Measurements from ENCODE around the gene KCNQ1.

The KCNQ1 gene

DNA sequence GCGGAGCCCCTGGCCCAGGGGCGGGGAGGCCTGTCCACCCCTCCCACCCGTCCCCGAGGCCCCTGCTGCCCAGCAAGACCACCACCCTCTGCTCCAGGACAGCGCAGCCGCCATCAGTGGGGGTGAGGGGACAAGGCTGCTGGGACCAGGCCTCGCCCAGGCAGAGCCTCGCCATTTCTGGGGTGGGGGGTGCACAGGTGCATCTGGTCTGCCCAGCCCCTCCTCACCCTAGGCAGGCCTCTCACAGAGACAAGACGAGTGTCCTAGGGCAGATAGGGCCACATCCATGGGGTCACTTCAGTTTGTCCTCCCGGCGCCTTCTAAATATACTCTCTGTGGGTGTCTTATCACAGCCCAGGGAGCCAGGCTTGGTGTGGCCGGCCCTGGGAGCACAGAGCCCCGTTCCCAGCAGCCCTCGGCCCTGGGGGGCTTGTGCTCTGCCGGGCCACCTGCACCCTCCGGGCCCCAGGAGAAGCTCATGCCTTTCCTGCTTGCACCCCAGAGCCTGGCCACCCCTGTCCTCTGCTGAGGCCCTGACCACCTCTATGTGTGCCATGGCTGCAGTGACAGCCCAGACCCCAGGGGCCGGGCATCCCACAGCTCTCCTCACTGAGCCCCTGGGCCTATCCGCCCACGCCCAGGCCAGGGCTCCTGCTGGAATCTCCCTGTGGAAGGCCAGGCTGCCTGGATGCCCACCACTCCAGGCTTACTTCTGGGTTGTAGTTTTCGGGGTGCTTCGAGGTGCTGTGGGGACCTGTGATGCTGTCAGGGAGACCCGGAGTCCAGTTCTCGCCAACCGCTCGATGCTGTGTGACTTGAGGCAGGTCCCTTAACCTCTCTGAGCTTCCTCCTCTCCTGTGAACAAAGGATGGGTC is 70.8 kb downstream of the KCNQ1 start:
- no peaks in the 10 kb centered on the region for H3K4me1 ChIP-seq (ENCODE audit: insufficient read depth, low read length, poor library complexity, severe bottlenecking)
- no peak overlapping the region for H3K4me2 ChIP-seq (ENCODE audit: low read depth, low read length, poor library complexity, severe bottlenecking)
- no peak overlapping the region for H3K4me3 ChIP-seq (ENCODE audit: low read length, poor library complexity, severe bottlenecking)
- TF ChIP-seq, protein P1, sequence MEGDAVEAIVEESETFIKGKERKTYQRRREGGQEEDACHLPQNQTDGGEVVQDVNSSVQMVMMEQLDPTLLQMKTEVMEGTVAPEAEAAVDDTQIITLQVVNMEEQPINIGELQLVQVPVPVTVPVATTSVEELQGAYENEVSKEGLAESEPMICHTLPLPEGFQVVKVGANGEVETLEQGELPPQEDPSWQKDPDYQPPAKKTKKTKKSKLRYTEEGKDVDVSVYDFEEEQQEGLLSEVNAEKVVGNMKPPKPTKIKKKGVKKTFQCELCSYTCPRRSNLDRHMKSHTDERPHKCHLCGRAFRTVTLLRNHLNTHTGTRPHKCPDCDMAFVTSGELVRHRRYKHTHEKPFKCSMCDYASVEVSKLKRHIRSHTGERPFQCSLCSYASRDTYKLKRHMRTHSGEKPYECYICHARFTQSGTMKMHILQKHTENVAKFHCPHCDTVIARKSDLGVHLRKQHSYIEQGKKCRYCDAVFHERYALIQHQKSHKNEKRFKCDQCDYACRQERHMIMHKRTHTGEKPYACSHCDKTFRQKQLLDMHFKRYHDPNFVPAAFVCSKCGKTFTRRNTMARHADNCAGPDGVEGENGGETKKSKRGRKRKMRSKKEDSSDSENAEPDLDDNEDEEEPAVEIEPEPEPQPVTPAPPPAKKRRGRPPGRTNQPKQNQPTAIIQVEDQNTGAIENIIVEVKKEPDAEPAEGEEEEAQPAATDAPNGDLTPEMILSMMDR (conservative IDR thresholded peaks at IDR 0.05; ENCODE audit: low read length) = no peak
- no peak for TF ChIP-seq EZH2phosphoT487 (IDR thresholded peaks at IDR 0.05; ENCODE audit: borderline replicate concordance)
- H3K9me3 ChIP-seq (ENCODE audit: insufficient read depth, low read depth, low read length) = no peaks in the 10 kb centered on the region
- H3K79me2 ChIP-seq (ENCODE audit: insufficient read depth, low read length) = no peaks in the 10 kb centered on the region
- no peaks in the 10 kb centered on the region for H3K27me3 ChIP-seq (ENCODE audit: insufficient read depth, low read length, poor library complexity, severe bottlenecking)
- H3K9me2 ChIP-seq (replicated peaks; ENCODE audit: low read depth, low read length) = no peaks in the 10 kb centered on the region
- H3K9ac ChIP-seq (ENCODE audit: low read depth, low read length, poor library complexity, severe bottlenecking) = no peak overlapping the region
- H4K20me1 ChIP-seq (ENCODE audit: insufficient read depth, low read length, poor library complexity, severe bottlenecking) = no peaks in the 10 kb centered on the region
- H2AFZ ChIP-seq (ENCODE audit: low read length) = no peak overlapping the region
- no peaks in the 10 kb centered on the region for H3K36me3 ChIP-seq (ENCODE audit: insufficient read depth, low read length)
- H3F3A ChIP-seq (ENCODE audit: low read depth) = no peaks in the 10 kb centered on the region

DNA sequence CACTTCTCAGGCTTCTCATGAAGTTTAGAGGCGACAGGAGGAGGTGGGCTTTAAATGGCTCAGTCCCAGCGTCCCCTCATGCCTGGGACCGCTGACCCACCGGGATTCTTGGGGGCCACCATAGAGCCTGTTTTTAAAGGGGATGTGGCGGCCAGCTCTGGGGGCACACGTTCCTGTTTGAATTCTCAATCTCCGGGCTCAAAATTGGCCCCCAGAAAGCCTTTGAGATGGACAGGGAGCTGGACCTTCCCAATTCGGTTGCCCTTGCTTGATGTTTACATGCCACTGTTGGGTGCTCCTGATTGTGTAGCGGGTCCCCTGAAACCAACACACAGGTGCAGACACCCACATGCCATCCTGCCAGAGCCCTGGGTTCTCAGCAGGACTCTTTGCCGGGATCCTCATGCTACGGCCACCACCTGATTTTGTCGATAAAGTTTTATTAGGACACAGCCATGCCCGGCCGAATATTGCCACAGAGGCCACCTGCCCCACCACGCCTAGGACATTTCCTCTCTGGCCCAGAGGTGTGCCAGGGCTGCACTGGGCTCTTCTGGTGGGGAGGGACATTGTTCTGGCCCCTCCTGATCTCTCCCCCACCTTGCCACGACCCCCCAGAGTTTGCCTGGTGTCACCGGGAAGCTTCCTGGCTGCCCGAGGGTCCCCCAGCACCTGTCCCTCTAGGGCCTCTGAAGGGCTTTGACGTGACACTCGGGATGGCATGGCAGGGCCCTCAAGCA is 71.6 kb downstream of the KCNQ1 start:
- H3K36me3 ChIP-seq (ENCODE audit: insufficient read depth, low read length) = no peaks in the 10 kb centered on the region
- TF ChIP-seq, protein P1 (conservative IDR thresholded peaks at IDR 0.05; ENCODE audit: low read length) = no peak
- no peak for TF ChIP-seq EZH2phosphoT487 (IDR thresholded peaks at IDR 0.05; ENCODE audit: borderline replicate concordance)
- no peaks in the 10 kb centered on the region for H4K20me1 ChIP-seq (ENCODE audit: insufficient read depth, low read length, poor library complexity, severe bottlenecking)
- no peak overlapping the region for H3K4me3 ChIP-seq (ENCODE audit: low read length, poor library complexity, severe bottlenecking)
- no peaks in the 10 kb centered on the region for H3K9me2 ChIP-seq (replicated peaks; ENCODE audit: low read depth, low read length)
- no peak overlapping the region for H3K9ac ChIP-seq (ENCODE audit: low read depth, low read length, poor library complexity, severe bottlenecking)
- no peak overlapping the region for H2AFZ ChIP-seq (ENCODE audit: low read length)
- H3K4me1 ChIP-seq (ENCODE audit: insufficient read depth, low read length, poor library complexity, severe bottlenecking) = no peaks in the 10 kb centered on the region
- no peaks in the 10 kb centered on the region for H3F3A ChIP-seq (ENCODE audit: low read depth)
- no peaks in the 10 kb centered on the region for H3K27me3 ChIP-seq (ENCODE audit: insufficient read depth, low read length, poor library complexity, severe bottlenecking)
- no peaks in the 10 kb centered on the region for H3K79me2 ChIP-seq (ENCODE audit: insufficient read depth, low read length)
- H3K9me3 ChIP-seq (ENCODE audit: insufficient read depth, low read depth, low read length) = no peaks in the 10 kb centered on the region
- no peak overlapping the region for H3K4me2 ChIP-seq (ENCODE audit: low read depth, low read length, poor library complexity, severe bottlenecking)

DNA sequence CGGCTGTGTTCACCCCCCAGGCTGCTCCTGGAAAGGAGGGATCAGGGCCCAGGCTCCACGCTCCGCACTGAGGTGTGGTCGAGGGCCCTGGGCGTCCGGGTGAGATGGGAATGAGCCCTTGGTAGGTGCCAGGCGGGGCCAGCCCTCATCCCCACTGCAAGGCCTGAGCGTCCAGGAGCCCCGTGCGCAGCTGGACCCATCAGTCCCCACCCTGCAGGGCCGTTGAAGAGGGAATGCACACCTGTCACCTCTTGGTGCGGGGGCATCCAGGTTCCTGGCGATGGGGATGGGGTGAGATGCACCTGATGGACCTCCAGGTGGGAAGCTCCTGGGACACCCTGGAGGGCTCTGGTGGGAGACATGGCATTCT is 72.2 kb downstream of the KCNQ1 start:
- Histone ChIP-seq H3K9ac (ENCODE audit: low read depth, low read length, poor library complexity, severe bottlenecking) (no peak overlapping the region), H3K9me2 (replicated peaks; ENCODE audit: low read depth, low read length) (no peaks in the 10 kb centered on the region), H3K79me2 (ENCODE audit: insufficient read depth, low read length) (no peaks in the 10 kb centered on the region), H3K4me2 (ENCODE audit: low read depth, low read length, poor library complexity, severe bottlenecking) (no peak overlapping the region), H3K36me3 (ENCODE audit: insufficient read depth, low read length) (no peaks in the 10 kb centered on the region), H4K20me1 (ENCODE audit: insufficient read depth, low read length, poor library complexity, severe bottlenecking) (no peaks in the 10 kb centered on the region), H2AFZ (ENCODE audit: low read length) (no peak overlapping the region), H3F3A (ENCODE audit: low read depth) (no peaks in the 10 kb centered on the region), H3K9me3 (ENCODE audit: insufficient read depth, low read depth, low read length) (no peaks in the 10 kb centered on the region), H3K27me3 (ENCODE audit: insufficient read depth, low read length, poor library complexity, severe bottlenecking) (no peaks in the 10 kb centered on the region), H3K4me1 (ENCODE audit: insufficient read depth, low read length, poor library complexity, severe bottlenecking) (no peaks in the 10 kb centered on the region), H3K4me3 (ENCODE audit: low read length, poor library complexity, severe bottlenecking) (no peak overlapping the region)
- TF ChIP-seq, protein P1 (conservative IDR thresholded peaks at IDR 0.05; ENCODE audit: low read length) = no peak
- TF ChIP-seq EZH2phosphoT487 (IDR thresholded peaks at IDR 0.05; ENCODE audit: borderline replicate concordance) = no peak

Data from Loucy (cell line).